ENCODE measurements around the gene DHX58. TPM values are rescaled to one million over a fixed set of nuclear protein-coding genes. Genes with fewer than 3 reads are reported as not detected.

The DHX58 gene
- total RNA-seq, 1 experiment from 2014 or later, result 9.7 TPM

DNA sequence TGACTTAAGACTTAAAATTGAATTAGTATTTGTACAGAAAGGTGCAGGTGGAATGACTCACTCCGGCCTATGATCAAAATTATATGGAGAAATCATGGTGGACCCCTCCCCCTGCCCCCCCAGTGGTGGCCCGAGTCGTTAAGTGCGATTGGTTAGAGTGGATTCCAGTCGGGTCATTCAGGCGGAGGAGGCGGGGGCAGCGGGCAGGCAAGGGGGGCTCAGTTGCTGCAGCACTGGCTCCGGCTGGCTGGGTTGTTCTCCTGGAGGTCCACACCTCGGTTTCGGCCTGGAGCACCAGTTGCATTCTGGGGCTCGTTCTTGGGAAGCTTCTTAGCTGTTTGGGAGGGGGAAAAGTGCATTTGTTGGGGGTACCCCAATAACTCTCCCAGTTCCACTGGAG, 13.1 kb upstream of the DHX58 start:
- ChIA-PET POLR2A (no interaction called here), CTCF (no interaction called here)
- intact Hi-C loops (cut with micrococcal nuclease; ENCODE audit: unreplicated experiment), result no loop called here
- Histone ChIP-seq H3K9me3 (ENCODE audit: control insufficient read depth, insufficient read depth, low read depth, low read length) (no peaks in the 10 kb centered on the region), H3K4me3 (ENCODE audit: low read depth in 2 of 2, low read length in 2 of 2) (no peak overlapping the region), H3K36me3 (ENCODE audit: control insufficient read depth, insufficient read depth, low read length) (0 out of 2 replicates have a peak, but pooled peaks cover 2% of the 10 kb centered on the region), H3K4me1 (ENCODE audit: control insufficient read depth, insufficient read depth, low read length) (no peaks in the 10 kb centered on the region), H3K27me3 (ENCODE audit: control insufficient read depth, insufficient read depth, low read length) (no peaks in the 10 kb centered on the region), H3K27ac (ENCODE audit: low read length) (no peak overlapping the region)
- in situ Hi-C loops (cut with HindIII; ENCODE audit: low pct_unique_long_range_greater_than_20kb, low sequenced_read_pairs), result no loop called here
- BruUV-seq (replicated peaks), result no TSS peak
- DNase-seq (ENCODE audit: low read depth, low spot score) (no peak), ATAC-seq (no peak)
- TF ChIP-seq, protein P1, sequence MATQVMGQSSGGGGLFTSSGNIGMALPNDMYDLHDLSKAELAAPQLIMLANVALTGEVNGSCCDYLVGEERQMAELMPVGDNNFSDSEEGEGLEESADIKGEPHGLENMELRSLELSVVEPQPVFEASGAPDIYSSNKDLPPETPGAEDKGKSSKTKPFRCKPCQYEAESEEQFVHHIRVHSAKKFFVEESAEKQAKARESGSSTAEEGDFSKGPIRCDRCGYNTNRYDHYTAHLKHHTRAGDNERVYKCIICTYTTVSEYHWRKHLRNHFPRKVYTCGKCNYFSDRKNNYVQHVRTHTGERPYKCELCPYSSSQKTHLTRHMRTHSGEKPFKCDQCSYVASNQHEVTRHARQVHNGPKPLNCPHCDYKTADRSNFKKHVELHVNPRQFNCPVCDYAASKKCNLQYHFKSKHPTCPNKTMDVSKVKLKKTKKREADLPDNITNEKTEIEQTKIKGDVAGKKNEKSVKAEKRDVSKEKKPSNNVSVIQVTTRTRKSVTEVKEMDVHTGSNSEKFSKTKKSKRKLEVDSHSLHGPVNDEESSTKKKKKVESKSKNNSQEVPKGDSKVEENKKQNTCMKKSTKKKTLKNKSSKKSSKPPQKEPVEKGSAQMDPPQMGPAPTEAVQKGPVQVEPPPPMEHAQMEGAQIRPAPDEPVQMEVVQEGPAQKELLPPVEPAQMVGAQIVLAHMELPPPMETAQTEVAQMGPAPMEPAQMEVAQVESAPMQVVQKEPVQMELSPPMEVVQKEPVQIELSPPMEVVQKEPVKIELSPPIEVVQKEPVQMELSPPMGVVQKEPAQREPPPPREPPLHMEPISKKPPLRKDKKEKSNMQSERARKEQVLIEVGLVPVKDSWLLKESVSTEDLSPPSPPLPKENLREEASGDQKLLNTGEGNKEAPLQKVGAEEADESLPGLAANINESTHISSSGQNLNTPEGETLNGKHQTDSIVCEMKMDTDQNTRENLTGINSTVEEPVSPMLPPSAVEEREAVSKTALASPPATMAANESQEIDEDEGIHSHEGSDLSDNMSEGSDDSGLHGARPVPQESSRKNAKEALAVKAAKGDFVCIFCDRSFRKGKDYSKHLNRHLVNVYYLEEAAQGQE (IDR thresholded peaks at IDR 0.05; ENCODE audit: insufficient read depth in 1 of 2, low read depth in 2 of 2, low read length in 1 of 2), result no peak
- no peak for TF ChIP-seq SIN3A (IDR thresholded peaks at IDR 0.05; ENCODE audit: borderline replicate concordance, insufficient read depth, low read depth, low read length)
- TF ChIP-seq POLR2AphosphoS5 (IDR thresholded peaks at IDR 0.05; ENCODE audit: low read depth, low read length), result no peak
- TF ChIP-seq, protein P2, sequence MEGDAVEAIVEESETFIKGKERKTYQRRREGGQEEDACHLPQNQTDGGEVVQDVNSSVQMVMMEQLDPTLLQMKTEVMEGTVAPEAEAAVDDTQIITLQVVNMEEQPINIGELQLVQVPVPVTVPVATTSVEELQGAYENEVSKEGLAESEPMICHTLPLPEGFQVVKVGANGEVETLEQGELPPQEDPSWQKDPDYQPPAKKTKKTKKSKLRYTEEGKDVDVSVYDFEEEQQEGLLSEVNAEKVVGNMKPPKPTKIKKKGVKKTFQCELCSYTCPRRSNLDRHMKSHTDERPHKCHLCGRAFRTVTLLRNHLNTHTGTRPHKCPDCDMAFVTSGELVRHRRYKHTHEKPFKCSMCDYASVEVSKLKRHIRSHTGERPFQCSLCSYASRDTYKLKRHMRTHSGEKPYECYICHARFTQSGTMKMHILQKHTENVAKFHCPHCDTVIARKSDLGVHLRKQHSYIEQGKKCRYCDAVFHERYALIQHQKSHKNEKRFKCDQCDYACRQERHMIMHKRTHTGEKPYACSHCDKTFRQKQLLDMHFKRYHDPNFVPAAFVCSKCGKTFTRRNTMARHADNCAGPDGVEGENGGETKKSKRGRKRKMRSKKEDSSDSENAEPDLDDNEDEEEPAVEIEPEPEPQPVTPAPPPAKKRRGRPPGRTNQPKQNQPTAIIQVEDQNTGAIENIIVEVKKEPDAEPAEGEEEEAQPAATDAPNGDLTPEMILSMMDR (IDR thresholded peaks at IDR 0.05), result no peak
- TF ChIP-seq TCF7L2 (IDR thresholded peaks at IDR 0.05; ENCODE audit: low read depth, low read length), result no peak

DNA sequence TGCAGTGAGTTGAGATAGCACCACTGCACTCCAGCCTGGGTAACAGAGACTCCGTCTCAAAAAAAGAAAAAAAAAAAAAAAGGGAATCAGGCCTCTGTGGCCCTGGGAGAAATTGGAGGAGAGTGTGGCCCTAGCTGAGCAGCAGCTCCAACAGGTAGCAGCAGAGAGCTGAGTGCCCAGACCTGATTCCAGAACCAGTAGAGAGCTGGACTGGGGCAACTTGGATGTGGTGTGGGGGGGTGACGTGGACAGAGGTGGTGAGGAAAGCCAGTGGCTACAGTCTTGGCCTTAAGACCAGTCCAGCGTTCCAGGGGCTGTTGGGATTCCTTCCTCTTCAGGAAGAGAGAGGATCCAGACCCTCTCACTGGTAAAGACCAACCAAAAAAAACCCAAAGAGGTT, 11.7 kb upstream of the DHX58 start:
- ATAC-seq (no peak), DNase-seq (ENCODE audit: low read depth, low spot score) (no peak)
- Histone ChIP-seq H3K36me3 (ENCODE audit: control insufficient read depth, insufficient read depth, low read length) (no peaks in the 10 kb centered on the region), H3K4me3 (ENCODE audit: low read depth in 2 of 2, low read length in 2 of 2) (no peak overlapping the region), H3K27me3 (ENCODE audit: control insufficient read depth, insufficient read depth, low read length) (no peaks in the 10 kb centered on the region), H3K27ac (ENCODE audit: low read length) (no peak overlapping the region), H3K9me3 (ENCODE audit: control insufficient read depth, insufficient read depth, low read depth, low read length) (no peaks in the 10 kb centered on the region), H3K4me1 (ENCODE audit: control insufficient read depth, insufficient read depth, low read length) (peaks cover 7% of the 10 kb centered on the region; the same call in 1 of the 2 replicates)
- BruUV-seq (replicated peaks), result no TSS peak
- intact Hi-C loops (cut with micrococcal nuclease; ENCODE audit: unreplicated experiment) (no loop called here), in situ Hi-C loops (cut with HindIII; ENCODE audit: low pct_unique_long_range_greater_than_20kb, low sequenced_read_pairs) (no loop called here)
- TF ChIP-seq POLR2AphosphoS5 (IDR thresholded peaks at IDR 0.05; ENCODE audit: low read depth, low read length) (no peak), SIN3A (IDR thresholded peaks at IDR 0.05; ENCODE audit: borderline replicate concordance, insufficient read depth, low read depth, low read length) (no peak), TCF7L2 (IDR thresholded peaks at IDR 0.05; ENCODE audit: low read depth, low read length) (no peak)
- TF ChIP-seq, protein P2 (IDR thresholded peaks at IDR 0.05), result no peak; the same call in 1 of the 2 replicates
- TF ChIP-seq, protein P1 (IDR thresholded peaks at IDR 0.05; ENCODE audit: insufficient read depth in 1 of 2, low read depth in 2 of 2, low read length in 1 of 2), result no peak
- POLR2A ChIA-PET, result no interaction called here
- CTCF ChIA-PET, result interaction anchor here (0.6 to 0.7 kb wide), 2 partner anchors 126 to 140 kb away, joined by 3 to 5 read pairs; no protein-coding TSS in a partner anchor
